ENCODE measurements around the gene TINAG. TPM values are rescaled to one million over a fixed set of nuclear protein-coding genes. Genes with fewer than 3 reads are reported as not detected.

Gene TINAG
- total RNA-seq, 1 donor from 2014 or later = not detected

- TF ChIP-seq POLR2A (IDR thresholded peaks at IDR 0.05) (no peak), POLR2AphosphoS5 (IDR thresholded peaks at IDR 0.05; ENCODE audit: insufficient read depth in 1 of 2, low read depth in 1 of 2) (no peak)
- TF ChIP-seq, protein P1, sequence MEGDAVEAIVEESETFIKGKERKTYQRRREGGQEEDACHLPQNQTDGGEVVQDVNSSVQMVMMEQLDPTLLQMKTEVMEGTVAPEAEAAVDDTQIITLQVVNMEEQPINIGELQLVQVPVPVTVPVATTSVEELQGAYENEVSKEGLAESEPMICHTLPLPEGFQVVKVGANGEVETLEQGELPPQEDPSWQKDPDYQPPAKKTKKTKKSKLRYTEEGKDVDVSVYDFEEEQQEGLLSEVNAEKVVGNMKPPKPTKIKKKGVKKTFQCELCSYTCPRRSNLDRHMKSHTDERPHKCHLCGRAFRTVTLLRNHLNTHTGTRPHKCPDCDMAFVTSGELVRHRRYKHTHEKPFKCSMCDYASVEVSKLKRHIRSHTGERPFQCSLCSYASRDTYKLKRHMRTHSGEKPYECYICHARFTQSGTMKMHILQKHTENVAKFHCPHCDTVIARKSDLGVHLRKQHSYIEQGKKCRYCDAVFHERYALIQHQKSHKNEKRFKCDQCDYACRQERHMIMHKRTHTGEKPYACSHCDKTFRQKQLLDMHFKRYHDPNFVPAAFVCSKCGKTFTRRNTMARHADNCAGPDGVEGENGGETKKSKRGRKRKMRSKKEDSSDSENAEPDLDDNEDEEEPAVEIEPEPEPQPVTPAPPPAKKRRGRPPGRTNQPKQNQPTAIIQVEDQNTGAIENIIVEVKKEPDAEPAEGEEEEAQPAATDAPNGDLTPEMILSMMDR (IDR thresholded peaks at IDR 0.05) = no peak
- no peaks in the 10 kb centered on the region for H3K4me1 ChIP-seq
- H3K9me3 ChIP-seq = no peaks in the 10 kb centered on the region
- H3K27me3 ChIP-seq = no peaks in the 10 kb centered on the region
- no peak overlapping the region for H3K27ac ChIP-seq
- DNase-seq (ENCODE audit: extremely low spot score in 2 of 2) = no peak
- no peak overlapping the region for H3K4me3 ChIP-seq
- intact Hi-C loops (cut with DNase I) = no loop called here
- no peaks in the 10 kb centered on the region for H3K36me3 ChIP-seq
Measured at GRCh38 chr6:54411767-54412166, 103.5 kb downstream of the TINAG start.

DNA sequence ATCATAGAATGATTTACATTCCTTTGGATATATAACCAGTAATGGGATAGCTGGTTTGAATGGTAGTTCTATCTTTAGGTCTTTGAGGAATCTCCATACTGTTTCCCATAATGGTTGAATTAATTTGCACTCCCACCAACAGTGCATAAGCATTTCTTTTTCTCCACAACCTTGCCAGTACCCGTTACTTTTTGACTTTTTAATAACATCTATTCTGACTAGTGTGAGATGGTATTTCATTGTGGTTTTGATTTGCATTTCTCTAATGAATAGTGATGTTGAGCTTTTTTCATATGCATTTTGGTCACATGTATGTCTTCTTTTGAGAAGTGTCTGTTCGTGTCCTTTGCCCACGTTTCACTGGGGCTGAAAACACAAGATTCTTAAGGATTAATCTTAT, 107.3 kb downstream of the TINAG start:
- intact Hi-C loops (cut with DNase I) = no loop called here
- H3K4me1 ChIP-seq = no peaks in the 10 kb centered on the region
- H3K9me3 ChIP-seq = no peaks in the 10 kb centered on the region
- no peak overlapping the region for H3K27ac ChIP-seq
- H3K36me3 ChIP-seq = no peaks in the 10 kb centered on the region
- H3K27me3 ChIP-seq = no peaks in the 10 kb centered on the region
- no peak for DNase-seq (ENCODE audit: extremely low spot score in 2 of 2)
- TF ChIP-seq POLR2A (IDR thresholded peaks at IDR 0.05) (no peak), POLR2AphosphoS5 (IDR thresholded peaks at IDR 0.05; ENCODE audit: insufficient read depth in 1 of 2, low read depth in 1 of 2) (no peak)
- no peak overlapping the region for H3K4me3 ChIP-seq

DNA sequence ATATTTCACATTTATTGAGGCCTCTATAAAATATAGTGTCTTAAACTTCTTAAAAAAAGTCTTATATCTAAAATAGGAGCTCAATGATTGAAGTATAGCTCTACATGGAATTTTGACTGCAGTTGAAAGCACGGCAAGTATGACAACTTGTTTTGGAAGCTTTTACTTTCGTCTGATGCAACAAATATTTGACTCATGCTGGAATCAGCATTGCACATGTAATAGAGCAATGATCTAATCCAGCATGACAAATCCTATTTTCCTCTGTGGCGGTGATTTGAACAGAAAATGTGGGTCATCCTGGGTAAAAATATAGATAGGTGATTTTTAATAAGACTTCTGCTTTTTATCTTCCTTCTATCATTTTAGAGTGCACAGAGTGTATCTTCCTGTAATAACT, 111.6 kb downstream of the TINAG start:
- no peak for DNase-seq (ENCODE audit: extremely low spot score in 2 of 2)
- Histone ChIP-seq H3K27me3 (no peaks in the 10 kb centered on the region), H3K4me1 (no peaks in the 10 kb centered on the region), H3K4me3 (no peak overlapping the region), H3K9me3 (no peaks in the 10 kb centered on the region), H3K36me3 (no peaks in the 10 kb centered on the region), H3K27ac (no peak overlapping the region)
- TF ChIP-seq, protein P1 (IDR thresholded peaks at IDR 0.05) = no peak
- TF ChIP-seq POLR2AphosphoS5 (IDR thresholded peaks at IDR 0.05; ENCODE audit: insufficient read depth in 1 of 2, low read depth in 1 of 2) = no peak
- no peak for TF ChIP-seq POLR2A (IDR thresholded peaks at IDR 0.05)
- intact Hi-C loops (cut with DNase I) = no loop called here

GRCh38 chr6:54426995-54427394, 118.8 kb downstream of the TINAG start:
- Histone ChIP-seq H3K9me3 (no peaks in the 10 kb centered on the region), H3K4me1 (no peaks in the 10 kb centered on the region), H3K27me3 (no peaks in the 10 kb centered on the region), H3K27ac (no peak overlapping the region), H3K36me3 (no peaks in the 10 kb centered on the region), H3K4me3 (no peak overlapping the region)
- intact Hi-C loops (cut with DNase I) = no loop called here
- TF ChIP-seq, protein P1 (IDR thresholded peaks at IDR 0.05) = no peak
- no peak for TF ChIP-seq POLR2A (IDR thresholded peaks at IDR 0.05)
- TF ChIP-seq POLR2AphosphoS5 (IDR thresholded peaks at IDR 0.05; ENCODE audit: insufficient read depth in 1 of 2, low read depth in 1 of 2) = no peak
- no peak for DNase-seq (ENCODE audit: extremely low spot score in 2 of 2)

GRCh38 chr6:54427396-54427937, 119.2 kb downstream of the TINAG start:
- no peak for DNase-seq (ENCODE audit: extremely low spot score in 2 of 2)
- Histone ChIP-seq H3K27ac (no peak overlapping the region), H3K4me1 (no peaks in the 10 kb centered on the region), H3K9me3 (no peaks in the 10 kb centered on the region), H3K36me3 (no peaks in the 10 kb centered on the region), H3K27me3 (no peaks in the 10 kb centered on the region), H3K4me3 (no peak overlapping the region)
- TF ChIP-seq POLR2A (IDR thresholded peaks at IDR 0.05) (no peak), POLR2AphosphoS5 (IDR thresholded peaks at IDR 0.05; ENCODE audit: insufficient read depth in 1 of 2, low read depth in 1 of 2) (no peak)
- TF ChIP-seq, protein P1 (IDR thresholded peaks at IDR 0.05) = no peak
- intact Hi-C loops (cut with DNase I) = no loop called here

All from vagina (tissue), 2 donors.